ENCODE data around the gene OR5A1.
"Not testable (repeated sequence)": the region's sequence is repeated elsewhere in the genome, so short reads cannot be mapped to it uniquely, and the experiment has no call there.

OR5A1 gene

GRCh38 chr11:59427068-59427382 is 9.2 kb upstream of the OR5A1 start:
- no peak overlapping the region for H3K9ac ChIP-seq (ENCODE audit: low read length)
- H3K27ac ChIP-seq (ENCODE audit: low read depth, low read length): no peak overlapping the region
- H3K27me3 ChIP-seq (ENCODE audit: control insufficient read depth, insufficient read depth, low read length): no peaks in the 10 kb centered on the region
- H3K36me3 ChIP-seq (ENCODE audit: control insufficient read depth, insufficient read depth, low read length): no peaks in the 10 kb centered on the region
- no peak overlapping the region for H3K4me3 ChIP-seq (ENCODE audit: low read length)
- no peaks in the 10 kb centered on the region for H3K4me1 ChIP-seq (ENCODE audit: control insufficient read depth, insufficient read depth, low read length)

DNA sequence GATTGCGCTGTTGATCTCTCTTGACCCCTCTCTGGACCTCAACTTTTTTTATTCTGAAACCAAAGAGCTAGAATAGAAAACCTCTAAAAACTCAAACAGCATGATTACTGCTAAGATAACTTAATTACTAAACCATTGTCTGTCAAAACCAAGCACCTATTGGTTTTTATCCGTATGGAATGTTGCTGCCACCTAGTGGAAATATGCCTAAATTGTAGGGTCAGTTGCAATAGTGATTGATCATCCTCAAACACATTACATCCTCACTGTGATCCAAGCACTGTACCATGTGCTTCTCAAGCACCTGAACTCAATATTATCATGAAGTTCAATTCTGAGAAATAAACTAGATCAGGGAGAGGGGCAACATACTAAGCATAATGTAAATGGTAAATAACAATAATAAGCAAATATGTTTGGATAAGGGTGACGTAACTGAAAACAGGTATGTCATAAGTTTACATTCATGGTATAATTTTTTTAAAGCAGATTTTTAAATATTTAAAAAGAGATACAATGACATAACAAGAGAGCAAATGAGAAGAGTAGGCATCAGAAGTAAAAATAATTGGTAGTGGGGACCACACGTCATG is 6.2 kb upstream of the OR5A1 start:
- Histone ChIP-seq H3K27ac (ENCODE audit: low read depth, low read length) (no peak overlapping the region), H3K27me3 (ENCODE audit: control insufficient read depth, insufficient read depth, low read length) (no peaks in the 10 kb centered on the region), H3K4me1 (ENCODE audit: control insufficient read depth, insufficient read depth, low read length) (no peaks in the 10 kb centered on the region), H3K4me3 (ENCODE audit: low read length) (no peak overlapping the region), H3K36me3 (ENCODE audit: control insufficient read depth, insufficient read depth, low read length) (no peaks in the 10 kb centered on the region), H3K9ac (ENCODE audit: low read length) (no peak overlapping the region)

- Histone ChIP-seq H3K9ac (ENCODE audit: low read length) (no peak overlapping the region), H3K36me3 (ENCODE audit: control insufficient read depth, insufficient read depth, low read length) (no peaks in the 10 kb centered on the region), H3K27ac (ENCODE audit: low read depth, low read length) (no peak overlapping the region), H3K4me1 (ENCODE audit: control insufficient read depth, insufficient read depth, low read length) (no peaks in the 10 kb centered on the region), H3K27me3 (ENCODE audit: control insufficient read depth, insufficient read depth, low read length) (no peaks in the 10 kb centered on the region), H3K4me3 (ENCODE audit: low read length) (no peak overlapping the region)
Observed at GRCh38 chr11:59437770-59438169, 1.5 kb downstream of the OR5A1 start.

DNA sequence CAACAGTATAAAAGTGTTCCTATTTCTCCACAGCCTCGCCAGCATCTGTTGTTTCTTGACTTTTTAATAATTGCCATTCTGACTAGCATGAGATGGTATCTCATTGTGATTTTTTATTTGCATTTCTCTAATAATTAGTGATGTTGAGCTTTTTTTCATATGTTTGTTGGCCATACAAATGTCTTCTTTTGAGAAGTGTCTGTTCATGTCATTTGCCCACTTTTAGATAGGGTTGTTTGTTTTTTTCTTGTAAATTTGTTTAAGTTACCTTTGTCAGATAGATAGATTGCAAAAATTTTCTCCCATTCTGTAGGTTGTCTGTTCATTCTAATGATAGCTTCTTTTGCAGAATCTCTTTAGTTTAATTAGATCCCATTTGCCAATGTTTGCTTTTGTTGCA is 9.4 kb downstream of the OR5A1 start:
- not testable (repeated sequence) for H3K4me1 ChIP-seq (ENCODE audit: control insufficient read depth, insufficient read depth, low read length); H3K9ac ChIP-seq (ENCODE audit: low read length); H3K27ac ChIP-seq (ENCODE audit: low read depth, low read length); H3K27me3 ChIP-seq (ENCODE audit: control insufficient read depth, insufficient read depth, low read length); H3K4me3 ChIP-seq (ENCODE audit: low read length); H3K36me3 ChIP-seq (ENCODE audit: control insufficient read depth, insufficient read depth, low read length)

DNA sequence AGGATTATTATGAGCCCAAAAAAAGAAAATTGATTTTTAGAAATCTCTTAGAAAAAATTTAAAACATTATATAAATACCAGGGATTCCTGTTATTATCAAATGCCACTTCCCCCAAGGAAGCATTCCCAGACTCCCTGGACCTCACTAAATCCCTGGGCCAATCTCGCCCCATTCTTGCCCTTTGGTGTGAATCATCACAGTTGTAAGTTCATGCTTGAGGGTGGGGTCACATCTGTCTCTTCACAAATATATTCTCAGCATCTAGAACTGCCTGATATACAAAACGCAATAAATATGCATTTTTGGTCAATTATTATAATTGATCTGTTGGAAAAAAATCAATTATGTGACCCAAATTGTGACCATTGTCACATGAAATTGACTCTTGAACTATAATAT is 12.2 kb downstream of the OR5A1 start:
- no peaks in the 10 kb centered on the region for H3K27me3 ChIP-seq (ENCODE audit: control insufficient read depth, insufficient read depth, low read length)
- H3K4me1 ChIP-seq (ENCODE audit: control insufficient read depth, insufficient read depth, low read length): no peaks in the 10 kb centered on the region
- H3K4me3 ChIP-seq (ENCODE audit: low read length): no peak overlapping the region
- H3K36me3 ChIP-seq (ENCODE audit: control insufficient read depth, insufficient read depth, low read length): no peaks in the 10 kb centered on the region
- no peak overlapping the region for H3K9ac ChIP-seq (ENCODE audit: low read length)
- H3K27ac ChIP-seq (ENCODE audit: low read depth, low read length): no peak overlapping the region

DNA sequence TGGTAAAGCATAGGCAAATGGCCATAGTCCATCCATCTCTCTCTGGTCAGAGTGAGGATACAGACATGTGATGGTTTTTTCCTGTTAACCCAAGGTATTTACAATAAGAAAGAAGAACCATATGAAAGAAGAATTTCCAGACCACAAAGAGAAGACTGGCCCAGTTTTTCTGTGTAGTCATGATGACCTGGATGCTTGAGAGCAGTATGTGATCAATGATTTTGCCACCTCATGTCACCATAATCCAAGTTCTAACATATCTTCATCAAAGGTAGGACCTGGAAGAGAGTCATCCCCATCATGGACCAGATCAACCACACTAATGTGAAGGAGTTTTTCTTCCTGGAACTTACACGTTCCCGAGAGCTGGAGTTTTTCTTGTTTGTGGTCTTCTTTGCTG is 20.4 kb downstream of the OR5A1 start, which contains the start of gene OR4D6:
TSS of gene OR4D6 (plus strand) at position 301 of the 400 bp plus-strand sequence. CDS start at position 301, 0 bp downstream.
- H3K27me3 ChIP-seq (ENCODE audit: control insufficient read depth, insufficient read depth, low read length): no peaks in the 10 kb centered on the region
- H3K36me3 ChIP-seq (ENCODE audit: control insufficient read depth, insufficient read depth, low read length): no peaks in the 10 kb centered on the region
- no peak within 1 kb of the TSS for H3K4me3 ChIP-seq (ENCODE audit: low read length)
- H3K9ac ChIP-seq (ENCODE audit: low read length): no peak within 1 kb of the TSS
- no peak within 1 kb of the TSS for H3K27ac ChIP-seq (ENCODE audit: low read depth, low read length)
- H3K4me1 ChIP-seq (ENCODE audit: control insufficient read depth, insufficient read depth, low read length): no peaks in the 10 kb centered on the region

DNA sequence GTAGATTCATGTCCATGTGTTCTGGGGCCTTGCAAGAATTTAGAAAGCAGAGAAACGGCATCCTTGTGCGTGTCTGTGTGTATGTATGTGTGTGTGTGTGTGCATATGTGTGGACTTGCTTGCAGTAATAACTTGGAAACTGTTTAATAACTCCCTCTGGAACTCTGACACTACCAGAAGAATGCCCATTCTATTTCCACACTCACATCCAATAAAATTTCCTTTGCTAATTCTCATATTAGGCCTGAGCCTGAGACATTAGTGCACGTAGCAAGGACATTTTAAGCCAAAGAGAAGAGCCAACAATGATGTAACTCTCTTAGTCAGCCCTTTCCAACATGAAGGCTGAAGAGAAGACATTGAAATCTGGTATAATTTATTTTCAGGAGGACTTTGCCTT is 23.6 kb downstream of the OR5A1 start:
- Histone ChIP-seq H3K4me3 (ENCODE audit: low read length) (no peak overlapping the region), H3K4me1 (ENCODE audit: control insufficient read depth, insufficient read depth, low read length) (no peaks in the 10 kb centered on the region), H3K36me3 (ENCODE audit: control insufficient read depth, insufficient read depth, low read length) (no peaks in the 10 kb centered on the region), H3K27ac (ENCODE audit: low read depth, low read length) (no peak overlapping the region), H3K27me3 (ENCODE audit: control insufficient read depth, insufficient read depth, low read length) (no peaks in the 10 kb centered on the region), H3K9ac (ENCODE audit: low read length) (no peak overlapping the region)

- H3K27ac ChIP-seq (ENCODE audit: low read depth, low read length): no peak overlapping the region
- no peak overlapping the region for H3K4me3 ChIP-seq (ENCODE audit: low read length)
- no peaks in the 10 kb centered on the region for H3K27me3 ChIP-seq (ENCODE audit: control insufficient read depth, insufficient read depth, low read length)
- H3K9ac ChIP-seq (ENCODE audit: low read length): no peak overlapping the region
- no peaks in the 10 kb centered on the region for H3K36me3 ChIP-seq (ENCODE audit: control insufficient read depth, insufficient read depth, low read length)
- no peaks in the 10 kb centered on the region for H3K4me1 ChIP-seq (ENCODE audit: control insufficient read depth, insufficient read depth, low read length)
Observed at GRCh38 chr11:59463190-59463641, 26.9 kb downstream of the OR5A1 start.

- Histone ChIP-seq H3K27me3 (ENCODE audit: control insufficient read depth, insufficient read depth, low read length) (no peaks in the 10 kb centered on the region), H3K36me3 (ENCODE audit: control insufficient read depth, insufficient read depth, low read length) (no peaks in the 10 kb centered on the region), H3K4me3 (ENCODE audit: low read length) (no peak within 1 kb of the TSS), H3K4me1 (ENCODE audit: control insufficient read depth, insufficient read depth, low read length) (no peaks in the 10 kb centered on the region), H3K9ac (ENCODE audit: low read length) (no peak within 1 kb of the TSS), H3K27ac (ENCODE audit: low read depth, low read length) (no peak within 1 kb of the TSS)
Observed at GRCh38 chr11:59473015-59473414, 36.7 kb downstream of the OR5A1 start, which contains the start of gene OR4D10. OR4D10 (plus strand) TSS chr11:59473315; CDS start chr11:59477430, 4,115 bp downstream.

GRCh38 chr11:59475176-59475575 is 38.9 kb downstream of the OR5A1 start:
- Histone ChIP-seq H3K27ac (ENCODE audit: low read depth, low read length) (no peak overlapping the region), H3K36me3 (ENCODE audit: control insufficient read depth, insufficient read depth, low read length) (no peaks in the 10 kb centered on the region), H3K4me1 (ENCODE audit: control insufficient read depth, insufficient read depth, low read length) (no peaks in the 10 kb centered on the region), H3K4me3 (ENCODE audit: low read length) (no peak overlapping the region), H3K9ac (ENCODE audit: low read length) (no peak overlapping the region), H3K27me3 (ENCODE audit: control insufficient read depth, insufficient read depth, low read length) (no peaks in the 10 kb centered on the region)

- Histone ChIP-seq H3K9ac (ENCODE audit: low read length) (no peak overlapping the region), H3K27ac (ENCODE audit: low read depth, low read length) (no peak overlapping the region), H3K27me3 (ENCODE audit: control insufficient read depth, insufficient read depth, low read length) (no peaks in the 10 kb centered on the region), H3K4me1 (ENCODE audit: control insufficient read depth, insufficient read depth, low read length) (no peaks in the 10 kb centered on the region), H3K4me3 (ENCODE audit: low read length) (no peak overlapping the region), H3K36me3 (ENCODE audit: control insufficient read depth, insufficient read depth, low read length) (no peaks in the 10 kb centered on the region)
Observed at GRCh38 chr11:59479906-59480305, 43.6 kb downstream of the OR5A1 start.

- Histone ChIP-seq H3K36me3 (ENCODE audit: control insufficient read depth, insufficient read depth, low read length) (no peaks in the 10 kb centered on the region), H3K4me1 (ENCODE audit: control insufficient read depth, insufficient read depth, low read length) (no peaks in the 10 kb centered on the region), H3K27ac (ENCODE audit: low read depth, low read length) (no peak overlapping the region), H3K4me3 (ENCODE audit: low read length) (no peak overlapping the region), H3K9ac (ENCODE audit: low read length) (no peak overlapping the region), H3K27me3 (ENCODE audit: control insufficient read depth, insufficient read depth, low read length) (no peaks in the 10 kb centered on the region)
Observed at GRCh38 chr11:59480359-59480758, 44.1 kb downstream of the OR5A1 start.
